ENCODE data around the gene SUPT20H. TPM values are rescaled to one million over a fixed set of nuclear protein-coding genes. Genes with fewer than 3 reads are reported as not detected.
A peak's percentile ranks its signal among the peaks of the same experiment; 100 is the strongest.

SUPT20H gene
- total RNA-seq, 1 donor from 2014 or later, result 115 TPM

GRCh38 chr13:37009692-37010091 is 49.8 kb downstream of the SUPT20H start:
- Mint-ChIP-seq H3K27ac (ENCODE audit: unreplicated experiment) (no peak overlapping the region), H3K9me3 (ENCODE audit: unreplicated experiment) (no peaks in the 10 kb centered on the region), H3K4me1 (ENCODE audit: low read depth, unreplicated experiment) (no peaks in the 10 kb centered on the region), H3K36me3 (ENCODE audit: unreplicated experiment) (no peaks in the 10 kb centered on the region), H3K4me3 (ENCODE audit: unreplicated experiment) (no peak overlapping the region), H3K27me3 (ENCODE audit: unreplicated experiment) (peaks cover 2% of the 10 kb centered on the region)
- no peak for DNase-seq
- TF ChIP-seq CTCF (IDR thresholded peaks at IDR 0.05; ENCODE audit: partially characterized antibody, unreplicated experiment), result no peak

DNA sequence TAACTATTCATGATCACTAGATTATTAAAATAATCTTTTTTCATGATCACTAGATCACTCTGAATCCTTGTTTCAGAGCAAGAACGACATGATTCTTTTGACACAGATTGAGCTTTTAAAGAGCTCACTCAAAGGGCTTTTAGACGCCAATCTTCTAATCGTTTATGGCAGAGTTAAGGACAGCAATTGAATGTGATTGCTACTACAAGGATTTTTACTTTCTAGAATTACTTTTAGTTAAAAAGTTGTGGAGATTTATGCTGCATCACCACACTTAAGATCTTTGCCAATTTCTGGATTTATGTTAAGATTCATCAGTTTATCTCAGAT is 57.6 kb downstream of the SUPT20H start:
- H3K27ac Mint-ChIP-seq (ENCODE audit: unreplicated experiment), result peak overlapping the region; percentile 99
- peak overlapping the region; percentile 100 for H3K4me3 Mint-ChIP-seq (ENCODE audit: unreplicated experiment)
- peaks cover 26% of the 10 kb centered on the region for H3K9me3 Mint-ChIP-seq (ENCODE audit: unreplicated experiment)
- no peak for TF ChIP-seq CTCF (IDR thresholded peaks at IDR 0.05; ENCODE audit: partially characterized antibody, unreplicated experiment)
- H3K27me3 Mint-ChIP-seq (ENCODE audit: unreplicated experiment), result peaks cover 21% of the 10 kb centered on the region
- H3K36me3 Mint-ChIP-seq (ENCODE audit: unreplicated experiment), result no peaks in the 10 kb centered on the region
- DNase-seq, result no peak
- peaks cover 13% of the 10 kb centered on the region for H3K4me1 Mint-ChIP-seq (ENCODE audit: low read depth, unreplicated experiment)

DNA sequence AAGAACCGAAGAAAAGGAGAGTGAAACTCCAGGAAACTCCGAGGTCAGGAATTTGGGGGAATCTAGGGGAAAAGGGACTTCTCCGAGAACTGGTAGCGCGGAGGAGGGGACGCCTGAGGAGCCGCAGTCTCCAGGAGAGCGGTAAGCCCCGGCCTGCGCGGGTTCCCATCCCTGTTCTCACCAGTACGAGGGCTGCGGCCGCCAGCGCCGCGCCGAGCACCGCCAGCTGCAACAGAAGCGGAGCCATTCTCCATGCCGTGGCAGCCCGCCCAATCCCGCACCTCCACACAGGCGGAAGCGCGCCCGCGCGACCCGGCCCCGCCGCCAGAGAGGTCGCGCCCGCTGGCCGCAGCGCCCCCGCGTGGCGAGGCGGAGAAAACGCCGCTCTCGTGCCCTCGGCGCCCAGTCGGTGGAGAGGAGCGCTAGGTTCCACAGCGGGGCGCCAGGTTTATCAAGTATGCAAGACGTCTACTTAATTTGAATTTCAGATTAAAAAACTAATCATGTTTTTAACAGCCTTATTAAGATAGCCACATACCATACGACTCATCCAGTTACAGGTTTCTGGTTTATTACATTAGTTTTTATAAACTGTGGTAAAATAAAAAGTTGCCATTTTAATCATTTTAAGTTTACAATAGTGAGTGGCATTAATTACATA is 60.3 kb downstream of the SUPT20H start, which contains the start of gene ALG5:
Gene ALG5, minus strand, starts transcription at position 287 of the 661 bp plus-strand sequence. Its CDS starts 40 bp downstream, at position 247.
- Mint-ChIP-seq H3K27me3 (ENCODE audit: unreplicated experiment) (peaks cover 21% of the 10 kb centered on the region), H3K27ac (ENCODE audit: unreplicated experiment) (peak within 1 kb of the TSS; percentile 99), H3K4me1 (ENCODE audit: low read depth, unreplicated experiment) (peaks cover 18% of the 10 kb centered on the region), H3K4me3 (ENCODE audit: unreplicated experiment) (peak within 1 kb of the TSS; percentile 100), H3K36me3 (ENCODE audit: unreplicated experiment) (no peaks in the 10 kb centered on the region), H3K9me3 (ENCODE audit: unreplicated experiment) (peaks cover 26% of the 10 kb centered on the region)
- TF ChIP-seq CTCF (IDR thresholded peaks at IDR 0.05; ENCODE audit: partially characterized antibody, unreplicated experiment), result peak; percentile 99
- DNase-seq, result peak; percentile 95

- H3K4me1 Mint-ChIP-seq (ENCODE audit: low read depth, unreplicated experiment), result peaks cover 18% of the 10 kb centered on the region
- peak overlapping the region; percentile 100 for H3K4me3 Mint-ChIP-seq (ENCODE audit: unreplicated experiment)
- DNase-seq, result peak; percentile 54
- H3K9me3 Mint-ChIP-seq (ENCODE audit: unreplicated experiment), result peaks cover 26% of the 10 kb centered on the region
- H3K27ac Mint-ChIP-seq (ENCODE audit: unreplicated experiment), result peak overlapping the region; percentile 97
- peaks cover 21% of the 10 kb centered on the region for H3K27me3 Mint-ChIP-seq (ENCODE audit: unreplicated experiment)
- no peak for TF ChIP-seq CTCF (IDR thresholded peaks at IDR 0.05; ENCODE audit: partially characterized antibody, unreplicated experiment)
- no peaks in the 10 kb centered on the region for H3K36me3 Mint-ChIP-seq (ENCODE audit: unreplicated experiment)
Observed at GRCh38 chr13:36998624-36999041, 60.9 kb downstream of the SUPT20H start.

DNA sequence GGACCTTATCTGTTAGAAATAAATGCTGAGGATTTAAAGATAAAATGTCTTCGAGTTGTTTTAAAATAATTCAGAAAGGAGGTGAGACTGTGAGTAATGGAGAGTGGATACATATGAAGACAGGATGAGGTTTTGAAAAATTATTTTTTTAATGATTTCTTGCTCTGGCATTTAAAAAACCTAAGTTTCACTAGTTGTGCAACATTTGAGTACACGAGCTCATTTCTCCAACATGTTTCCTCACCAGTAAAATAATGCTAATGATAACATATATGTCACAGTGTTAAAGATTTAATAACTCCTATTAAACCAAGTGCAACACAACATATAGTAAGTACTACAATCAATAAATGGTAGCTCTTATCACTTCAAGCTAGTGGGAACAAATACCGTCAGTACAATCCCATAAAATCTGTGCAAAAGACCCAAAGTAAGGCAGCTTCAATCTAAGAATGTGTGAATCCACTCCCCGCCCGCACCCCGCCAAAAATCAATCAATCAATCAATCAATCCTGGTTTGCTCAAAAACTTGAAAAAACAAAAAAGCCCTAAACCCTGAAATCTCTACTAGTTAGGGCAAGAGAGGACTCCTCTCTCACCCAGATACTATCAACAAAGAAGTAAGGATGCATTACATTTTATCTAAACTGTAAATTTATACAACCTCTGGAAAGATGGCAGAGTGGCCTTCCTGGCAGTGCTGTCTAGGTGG is 61.6 kb downstream of the SUPT20H start:
- Mint-ChIP-seq H3K36me3 (ENCODE audit: unreplicated experiment) (no peaks in the 10 kb centered on the region), H3K27ac (ENCODE audit: unreplicated experiment) (peak overlapping the region; percentile 97), H3K9me3 (ENCODE audit: unreplicated experiment) (peaks cover 26% of the 10 kb centered on the region), H3K4me1 (ENCODE audit: low read depth, unreplicated experiment) (peaks cover 18% of the 10 kb centered on the region), H3K27me3 (ENCODE audit: unreplicated experiment) (peaks cover 21% of the 10 kb centered on the region), H3K4me3 (ENCODE audit: unreplicated experiment) (peak overlapping the region; percentile 100)
- TF ChIP-seq CTCF (IDR thresholded peaks at IDR 0.05; ENCODE audit: partially characterized antibody, unreplicated experiment), result no peak
- DNase-seq, result no peak

Measured in glutamatergic neuron (in vitro differentiated cells).